K562 (cell line): ENCODE results near the gene AMOT. TPM values are rescaled to one million over a fixed set of nuclear protein-coding genes. Genes with fewer than 3 reads are reported as not detected.

Source experiments
- ATAC-seq: fragments of 200-7000 bp; cut with Tn5 transposase; 3 replicates; pipeline ENCODE4 v1.9.1; 2020; ENCODE audit warnings: moderate library complexity
- BruUV-seq: library from RNA; stranded (reverse); fragments of 400-500 nt; replicated peaks from 2 replicates; lab custom pipeline; 2021; lab: Mats Ljungman, UMichigan
- CTCF ChIA-PET: fragments of 300-600 bp; formaldehyde crosslinking; extraction: SDS; loops from one replicate; lab custom pipeline; 2021; ENCODE audit warnings: low intra/inter-chr PET ratio; lab: Yijun Ruan, JAX
- POLR2A ChIA-PET: fragments of 300-600, 350-650 bp; sonication (Branson Sonifier 250); formaldehyde crosslinking; extraction: SDS; loops from one replicate; lab custom pipeline; 2021; ENCODE audit warnings: antibody characterized with exemption, inconsistent platforms; lab: Yijun Ruan, JAX
- DNase-seq, 4 experiments: peaks; one replicate each; pipeline versions ENCODE4 v3.0.0 to v3.0.0-alpha.2; 2011 to 2018; ENCODE audit warnings: low spot score in 3 of 4, mixed read lengths in 3 of 4; ENCODE audit errors: extremely low read depth in 1 of 4
- FAIRE-seq: peaks from 2 replicates; lab custom pipeline; 2011; peaks lifted over from hg19 to GRCh38; lab: Jason Lieb, UNC
- H2AFZ ChIP-seq: 2 replicates; pipeline ENCODE4 v1.6.0; 2011; ENCODE audit warnings: low read depth, low read length, control low read depth, inconsistent platforms
- H3K27ac ChIP-seq: fragments of 200-600 bp; 3 replicates; pipeline ENCODE4 v1.8.0; 2011; ENCODE audit warnings: low read depth, mild to moderate bottlenecking, control low read depth, inconsistent platforms, low read length, moderate library complexity, mixed read lengths; ENCODE audit errors: extremely low read depth
- H3K27me3 ChIP-seq, 2 experiments: fragments of 300-600 bp in 1 of 2; 2 replicates in 1 of 2; 3 replicates in 1 of 2; pipeline versions ENCODE4 v1.6.0 to v1.8.0; 2011; ENCODE audit warnings: inconsistent platforms in 2 of 2, low read length in 2 of 2, mild to moderate bottlenecking in 1 of 2, mixed read lengths in 1 of 2, moderate library complexity in 1 of 2; ENCODE audit not compliant: control insufficient read depth in 2 of 2, insufficient read depth in 2 of 2
- H3K36me3 ChIP-seq: fragments of 300-600 bp; 3 replicates; pipeline ENCODE4 v1.8.0; 2011; ENCODE audit warnings: mild to moderate bottlenecking, low read length, inconsistent platforms; ENCODE audit not compliant: control insufficient read depth, insufficient read depth
- H3K4me1 ChIP-seq, 2 experiments: fragments of 200-600 bp in 1 of 2; replicated peaks in 1 of 2; 2 replicates in 1 of 2; 3 replicates in 1 of 2; pipeline versions ENCODE4 v1.5.1 to v1.8.0; 2011; ENCODE audit warnings: inconsistent platforms in 2 of 2, low read length in 2 of 2, mild to moderate bottlenecking in 1 of 2, mixed read lengths in 1 of 2, moderate library complexity in 1 of 2; ENCODE audit not compliant: control insufficient read depth in 2 of 2, insufficient read depth in 2 of 2
- H3K4me2 ChIP-seq: 2 replicates; pipeline ENCODE4 v1.6.1; 2011; ENCODE audit warnings: low read length, control low read depth, inconsistent platforms, mixed read lengths; ENCODE audit not compliant: insufficient read depth
- H3K4me3 ChIP-seq: fragments of 200-600 bp; sonication (generic), shearing (Covaris generic); 2 replicates; pipeline ENCODE4 v1.5.1; 2016; ENCODE audit warnings: control low read depth, inconsistent platforms
- H3K79me2 ChIP-seq: fragments of 200-600 bp; 3 replicates; pipeline ENCODE4 v1.8.0; 2011; ENCODE audit warnings: low read length, inconsistent platforms; ENCODE audit not compliant: control insufficient read depth, insufficient read depth
- H3K9ac ChIP-seq, 2 experiments: 2 replicates each; pipeline versions ENCODE4 v1.6.0 to v1.6.1; 2011; ENCODE audit warnings: low read depth in 2 of 2, low read length in 2 of 2, control low read depth in 1 of 2, inconsistent platforms in 1 of 2, mild to moderate bottlenecking in 1 of 2, mixed read lengths in 1 of 2; ENCODE audit not compliant: insufficient read depth in 1 of 2
- H3K9me1 ChIP-seq: one replicate; pipeline ENCODE4 v1.6.0; 2011; ENCODE audit warnings: inconsistent platforms, mild to moderate bottlenecking, low read length, moderate library complexity; ENCODE audit not compliant: control insufficient read depth, insufficient read depth
- H3K9me3 ChIP-seq: replicated peaks from 2 replicates; pipeline ENCODE4 v1.5.1; 2011; ENCODE audit warnings: low read depth, low read length, inconsistent platforms; ENCODE audit not compliant: control insufficient read depth, insufficient read depth
- H4K20me1 ChIP-seq: replicated peaks from 2 replicates; pipeline ENCODE4 v1.6.1; 2011; ENCODE audit warnings: low read length, inconsistent platforms, mixed read lengths; ENCODE audit not compliant: control insufficient read depth, insufficient read depth
- FOSL1 ChIP-seq: fragments of 200-800 bp; sonication (Bioruptor generic); conservative IDR thresholded peaks from 2 replicates; pipeline ENCODE4 v1.6.1; 2016; ENCODE audit warnings: missing genetic modification characterization, missing compliant biosample characterization
- GTF2F1 ChIP-seq: IDR thresholded peaks from 2 replicates; pipeline ENCODE4 v1.6.1; 2011; ENCODE audit warnings: low read depth, low read length, improper control_type of control experiment
- MTA1 ChIP-seq: fragments of 450-650 bp; IDR thresholded peaks from 2 replicates; pipeline ENCODE4 v1.6.1; 2017; ENCODE audit warnings: borderline replicate concordance
- NONO ChIP-seq, 2 experiments: fragments of 200-400 bp in 1 of 2; fragments of 450-650 bp in 1 of 2; formaldehyde crosslinking in 1 of 2; IDR thresholded peaks; 2 replicates each; pipeline ENCODE4 v1.6.1; 2017; ENCODE audit warnings: low read depth in 2 of 2, mild to moderate bottlenecking in 2 of 2, moderate library complexity in 2 of 2, low read length in 1 of 2
- RBM14 ChIP-seq: fragments of 200-400 bp; formaldehyde crosslinking; IDR thresholded peaks from 2 replicates; pipeline ENCODE4 v1.6.1; 2018; ENCODE audit warnings: low read depth, mild to moderate bottlenecking, low read length, moderate library complexity, borderline replicate concordance; ENCODE audit not compliant: insufficient read depth
- TEAD4 ChIP-seq, 2 experiments: sonication (generic) in 1 of 2; formaldehyde crosslinking in 1 of 2; IDR thresholded peaks; 2 replicates each; pipeline versions ENCODE4 v1.6.1 to v1.8.0; 2012 to 2022; ENCODE audit warnings: borderline replicate concordance in 1 of 2, inconsistent platforms in 1 of 2, low read length in 1 of 2, mild to moderate bottlenecking in 1 of 2, missing genetic modification reagents in 1 of 2
- ZBTB7A ChIP-seq: IDR thresholded peaks from 2 replicates; pipeline ENCODE4 v1.6.1; 2011; ENCODE audit warnings: low read depth, mild to moderate bottlenecking, low read length, moderate library complexity, borderline replicate concordance; ENCODE audit not compliant: control insufficient read depth
- ZNF146 ChIP-seq: IDR thresholded peaks from one replicate; pipeline ENCODE4 v1.6.1; 2018; ENCODE audit warnings: missing compliant biosample characterization; ENCODE audit not compliant: unreplicated experiment
- ZNF217 ChIP-seq: sonication (generic); formaldehyde crosslinking; IDR thresholded peaks from 2 replicates; pipeline ENCODE4 v1.8.0; 2022; ENCODE audit warnings: mild to moderate bottlenecking, missing genetic modification reagents
- ZNF347 ChIP-seq: fragments of 450-650 bp; formaldehyde crosslinking; IDR thresholded peaks from 2 replicates; pipeline ENCODE4 v1.4.0; 2020; ENCODE audit warnings: low read depth, mild to moderate bottlenecking, moderate library complexity
- ZNF41 ChIP-seq: fragments of 250-450 bp; sonication (Bioruptor Pico); conservative IDR thresholded peaks from 2 replicates; pipeline ENCODE4 v1.4.0; 2020; ENCODE audit warnings: mild to moderate bottlenecking
- ZNF584 ChIP-seq: fragments of 200-800 bp; sonication (Bioruptor generic); IDR thresholded peaks from 2 replicates; pipeline ENCODE4 v1.6.1; 2016; ENCODE audit warnings: low read depth, mild to moderate bottlenecking, missing genetic modification characterization, missing compliant biosample characterization
- WGBS: fragments of 100-300 bp; shearing (Covaris generic); methylation state at CpG from one replicate; pipeline ENCODE4 v1.1.6; 2016; ENCODE audit warnings: low coverage, mixed read lengths; ENCODE audit not compliant: insufficient coverage; ENCODE audit errors: missing lambda C conversion rate; 5-methylcytosine and 5-hydroxymethylcytosine counted together
- in situ Hi-C: fragments of 300-500 bp; cut with MboI; formaldehyde crosslinking; loops from 4 replicates; pipeline ENCODE4 v1.15.0; 2018; ENCODE audit warnings: inconsistent platforms, mixed read lengths
- intact Hi-C: fragments of 100-400 bp; cut with micrococcal nuclease; formaldehyde crosslinking; loops from 2 replicates; pipeline ENCODE4 v1.14.2; 2022
- polyA plus RNA-seq, 8 experiments: library from polyadenylated mRNA; depleted of rRNA in 4 of 8; stranded (reverse) in 5 of 8; unstranded in 3 of 8; fragments of >200 nt; fragmentation: Nextera tagmentation in 2 of 8; fragmentation: Illumina TruSeq in 1 of 8; extraction: Ambion mirVana in 2 of 8; extraction: Trizol in 1 of 8; gene quantifications; 2 replicates each; pipeline versions ENCODE4 v1.2.1 to v1.2.3, GENCODE V29; 2011 to 2014; ENCODE audit warnings: inconsistent platforms in 1 of 8, missing spikeins in 1 of 8
- total RNA-seq, 7 experiments: library from RNA; depleted of rRNA in 6 of 7; stranded (reverse); fragments of >200 nt in 6 of 7; fragmentation: Illumina TruSeq in 2 of 7; extraction: Trizol in 2 of 7; gene quantifications; 2 replicates each; pipeline versions ENCODE4 v1.2.1 to v1.2.3, GENCODE V29; 2011 to 2021; ENCODE audit warnings: low replicate concordance in 1 of 7
- TF ChIP-seq, protein P1 (sequence below), 3 experiments: fragments of 200-800 bp in 1 of 3; sonication (Bioruptor generic) in 1 of 3; sonication (generic) in 1 of 3; formaldehyde crosslinking in 1 of 3; IDR thresholded peaks; 2 replicates each; pipeline versions ENCODE4 v1.6.1 to v1.8.0; 2016 to 2022; ENCODE audit warnings: mild to moderate bottlenecking in 2 of 3, missing compliant biosample characterization in 2 of 3, missing genetic modification characterization in 2 of 3, missing genetic modification reagents in 1 of 3
- TF ChIP-seq, protein P2 (sequence below): conservative IDR thresholded peaks from 2 replicates; pipeline ENCODE4 v1.6.1; 2011; ENCODE audit warnings: low read depth, mild to moderate bottlenecking, low read length; ENCODE audit not compliant: control insufficient read depth
- TF ChIP-seq, protein P3 (sequence below), 2 experiments: IDR thresholded peaks in 1 of 2; conservative IDR thresholded peaks in 1 of 2; 2 replicates each; pipeline ENCODE4 v1.6.1; 2016; ENCODE audit warnings: low read depth in 2 of 2, mild to moderate bottlenecking in 1 of 2, missing compliant biosample characterization in 1 of 2, missing genetic modification characterization in 1 of 2, moderate library complexity in 1 of 2

Gene AMOT
- total and polyA plus RNA-seq, 9 of the 15 experiments (the other 6 are each of a cell fraction or from before 2014, with no cell fraction given): 0.04 TPM; not detected in 8

DNA sequence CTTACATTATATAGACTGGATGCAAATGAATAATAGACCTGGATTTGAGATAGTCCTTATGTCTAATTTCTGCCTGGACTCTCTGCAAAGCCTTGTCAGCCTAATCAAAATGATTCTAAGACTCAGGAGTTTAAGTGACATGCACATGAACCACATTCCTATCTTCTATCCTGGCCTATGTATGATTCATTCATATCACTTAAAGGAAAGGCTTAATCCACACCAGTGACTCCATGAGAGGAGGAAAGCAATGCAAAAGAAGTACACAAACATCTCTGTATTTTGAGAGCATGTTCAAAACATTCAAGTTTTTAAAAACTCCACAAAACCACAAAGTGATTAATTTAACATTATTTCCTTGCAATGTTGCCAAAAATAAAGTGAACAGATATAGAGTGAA lies 14.6 kb downstream of the AMOT start (continued):
- no peak for TF ChIP-seq ZNF217
- TF ChIP-seq ZNF584 (CRISPR knock-in tag): no peak

DNA sequence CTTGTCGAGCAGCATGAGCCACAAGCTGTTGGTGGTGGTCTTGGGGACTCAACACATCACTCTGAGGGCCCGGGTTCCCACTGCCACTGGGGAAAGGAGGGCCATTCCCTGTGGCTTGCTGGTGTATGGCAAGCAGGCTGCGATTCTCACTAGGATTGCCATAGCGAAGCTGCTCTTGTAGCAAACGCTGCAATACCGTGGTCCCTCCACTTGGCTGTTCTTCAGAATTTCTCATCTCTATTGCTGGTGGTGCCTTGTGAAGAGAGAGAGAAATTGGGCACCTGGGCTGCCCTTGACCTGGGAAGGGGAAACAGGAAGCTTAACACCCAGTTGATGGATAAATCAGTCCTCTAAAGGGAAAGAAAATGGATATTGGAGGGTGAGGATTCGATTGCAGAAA lies 17.7 kb downstream of the AMOT start:
- CTCF ChIA-PET: no interaction called here
- TF ChIP-seq FOSL1 (tag) (no peak), ZNF347 (CRISPR knock-in tag) (no peak), RBM14 (no peak), MTA1 (no peak), ZNF41 (CRISPR knock-in tag) (no peak), GTF2F1 (no peak), ZNF146 (CRISPR knock-in tag) (no peak), TEAD4 (IDR thresholded peaks at IDR 0.05; ENCODE audit: low read length) (no peak), TEAD4 (CRISPR knock-in tag; IDR thresholded peaks at IDR 0.05; ENCODE audit: borderline replicate concordance) (no peak), ZBTB7A (no peak), NONO (IDR thresholded peaks at IDR 0.05; ENCODE audit: low read depth in 2 of 2, low read length in 1 of 2) (no peak)
- TF ChIP-seq, protein P1, sequence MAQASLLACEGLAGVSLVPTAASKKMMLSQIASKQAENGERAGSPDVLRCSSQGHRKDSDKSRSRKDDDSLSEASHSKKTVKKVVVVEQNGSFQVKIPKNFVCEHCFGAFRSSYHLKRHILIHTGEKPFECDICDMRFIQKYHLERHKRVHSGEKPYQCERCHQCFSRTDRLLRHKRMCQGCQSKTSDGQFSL (CRISPR knock-in tag; IDR thresholded peaks at IDR 0.05): no peak
- TF ChIP-seq, protein P1 (tag; IDR thresholded peaks at IDR 0.05): no peak
- TF ChIP-seq, protein P2, sequence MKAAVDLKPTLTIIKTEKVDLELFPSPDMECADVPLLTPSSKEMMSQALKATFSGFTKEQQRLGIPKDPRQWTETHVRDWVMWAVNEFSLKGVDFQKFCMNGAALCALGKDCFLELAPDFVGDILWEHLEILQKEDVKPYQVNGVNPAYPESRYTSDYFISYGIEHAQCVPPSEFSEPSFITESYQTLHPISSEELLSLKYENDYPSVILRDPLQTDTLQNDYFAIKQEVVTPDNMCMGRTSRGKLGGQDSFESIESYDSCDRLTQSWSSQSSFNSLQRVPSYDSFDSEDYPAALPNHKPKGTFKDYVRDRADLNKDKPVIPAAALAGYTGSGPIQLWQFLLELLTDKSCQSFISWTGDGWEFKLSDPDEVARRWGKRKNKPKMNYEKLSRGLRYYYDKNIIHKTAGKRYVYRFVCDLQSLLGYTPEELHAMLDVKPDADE: no peak
- TF ChIP-seq, protein P3, sequence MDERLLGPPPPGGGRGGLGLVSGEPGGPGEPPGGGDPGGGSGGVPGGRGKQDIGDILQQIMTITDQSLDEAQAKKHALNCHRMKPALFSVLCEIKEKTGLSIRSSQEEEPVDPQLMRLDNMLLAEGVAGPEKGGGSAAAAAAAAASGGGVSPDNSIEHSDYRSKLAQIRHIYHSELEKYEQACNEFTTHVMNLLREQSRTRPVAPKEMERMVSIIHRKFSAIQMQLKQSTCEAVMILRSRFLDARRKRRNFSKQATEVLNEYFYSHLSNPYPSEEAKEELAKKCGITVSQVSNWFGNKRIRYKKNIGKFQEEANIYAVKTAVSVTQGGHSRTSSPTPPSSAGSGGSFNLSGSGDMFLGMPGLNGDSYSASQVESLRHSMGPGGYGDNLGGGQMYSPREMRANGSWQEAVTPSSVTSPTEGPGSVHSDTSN (CRISPR knock-in tag; IDR thresholded peaks at IDR 0.05; ENCODE audit: low read depth): no peak
- TF ChIP-seq, protein P3 (tag; conservative IDR thresholded peaks at IDR 0.05; ENCODE audit: low read depth): no peak

More for the DNA sequence above, 17.7 kb downstream of the AMOT start:
- H3K27ac ChIP-seq: no peak overlapping the region
- H3K9me3 ChIP-seq: no peaks in the 10 kb centered on the region
- H3K4me2 ChIP-seq: no peak overlapping the region
- FAIRE-seq: no peak
- no TSS peak for BruUV-seq
- no peaks in the 10 kb centered on the region for H3K36me3 ChIP-seq
- intact Hi-C loops (no loop called here), in situ Hi-C loops (no loop called here)
- ATAC-seq: no peak
- H3K4me3 ChIP-seq: no peak overlapping the region
- DNase-seq: peak in 1 of 4 experiments; percentile 5
- H3K4me1 ChIP-seq: no peaks in the 10 kb centered on the region
- WGBS: 0% methylated on average over 6 of the region's 7 CpGs
- H3K9ac ChIP-seq: no peak overlapping the region
- POLR2A ChIA-PET: no interaction called here
- no peaks in the 10 kb centered on the region for H3K79me2 ChIP-seq
- no peak overlapping the region for H2AFZ ChIP-seq
- H4K20me1 ChIP-seq: no peaks in the 10 kb centered on the region
- no peaks in the 10 kb centered on the region for H3K27me3 ChIP-seq
- no peaks in the 10 kb centered on the region for H3K9me1 ChIP-seq
